PC-3 (cell line): ENCODE data around the gene NOD1.

Experiments
- EZH2 ChIP-seq: fragments of 300-600 bp; sonication (generic); IDR thresholded peaks from one replicate; pipeline ENCODE4 v1.6.1; 2017; ENCODE audit warnings: antibody characterized with exemption, mild to moderate bottlenecking, low read length; ENCODE audit not compliant: unreplicated experiment
- TF ChIP-seq, protein P1 (sequence below): fragments of 300-600 bp; sonication (generic); conservative IDR thresholded peaks from 2 replicates; pipeline ENCODE4 v1.5.1; 2017; ENCODE audit warnings: antibody characterized with exemption, low read depth, mild to moderate bottlenecking, low read length

DNA sequence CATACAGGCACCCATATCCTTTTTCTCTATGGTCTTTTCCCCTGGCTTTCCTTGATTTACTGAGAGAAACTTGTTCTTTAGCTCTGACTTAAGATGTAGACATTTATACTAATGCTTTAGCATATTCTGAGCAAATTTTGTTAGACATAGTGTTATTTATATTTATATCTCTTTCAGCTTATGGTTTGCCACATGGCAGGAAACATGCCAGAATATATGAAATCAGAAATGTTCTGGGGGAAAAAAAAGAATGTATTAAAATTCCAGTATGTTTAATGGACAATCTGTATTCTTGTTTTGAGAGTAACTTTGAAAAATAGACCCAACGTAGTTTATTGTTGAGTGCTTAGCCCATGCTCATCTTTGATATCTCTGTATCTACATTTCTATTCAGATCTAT, 36.2 kb upstream of the NOD1 start:
- TF ChIP-seq, protein P1, sequence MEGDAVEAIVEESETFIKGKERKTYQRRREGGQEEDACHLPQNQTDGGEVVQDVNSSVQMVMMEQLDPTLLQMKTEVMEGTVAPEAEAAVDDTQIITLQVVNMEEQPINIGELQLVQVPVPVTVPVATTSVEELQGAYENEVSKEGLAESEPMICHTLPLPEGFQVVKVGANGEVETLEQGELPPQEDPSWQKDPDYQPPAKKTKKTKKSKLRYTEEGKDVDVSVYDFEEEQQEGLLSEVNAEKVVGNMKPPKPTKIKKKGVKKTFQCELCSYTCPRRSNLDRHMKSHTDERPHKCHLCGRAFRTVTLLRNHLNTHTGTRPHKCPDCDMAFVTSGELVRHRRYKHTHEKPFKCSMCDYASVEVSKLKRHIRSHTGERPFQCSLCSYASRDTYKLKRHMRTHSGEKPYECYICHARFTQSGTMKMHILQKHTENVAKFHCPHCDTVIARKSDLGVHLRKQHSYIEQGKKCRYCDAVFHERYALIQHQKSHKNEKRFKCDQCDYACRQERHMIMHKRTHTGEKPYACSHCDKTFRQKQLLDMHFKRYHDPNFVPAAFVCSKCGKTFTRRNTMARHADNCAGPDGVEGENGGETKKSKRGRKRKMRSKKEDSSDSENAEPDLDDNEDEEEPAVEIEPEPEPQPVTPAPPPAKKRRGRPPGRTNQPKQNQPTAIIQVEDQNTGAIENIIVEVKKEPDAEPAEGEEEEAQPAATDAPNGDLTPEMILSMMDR = no peak
- no peak for TF ChIP-seq EZH2
